ENCODE data around the gene DSE.

The DSE gene

GRCh38 chr6:116456927-116457326 is 86.2 kb downstream of the DSE start:
- H3K36me3 ChIP-seq (ENCODE audit: control insufficient read depth, insufficient read depth, low read length) = no peaks in the 10 kb centered on the region
- no peaks in the 10 kb centered on the region for H3K4me1 ChIP-seq (ENCODE audit: control insufficient read depth, insufficient read depth, low read length, poor library complexity, severe bottlenecking)
- no peak overlapping the region for H3K4me3 ChIP-seq (ENCODE audit: extremely low read depth, insufficient read depth, low read length, poor library complexity, severe bottlenecking)
- no peak overlapping the region for H3K27ac ChIP-seq (ENCODE audit: low read depth, low read length, severe bottlenecking)
- WGBS, 2 experiments (ENCODE audit: insufficient coverage in 2 of 2) = 80 to 100% methylated on average over 1 of the region's 2 CpGs
- H3K9me3 ChIP-seq (ENCODE audit: control insufficient read depth, low read length) = no peaks in the 10 kb centered on the region

GRCh38 chr6:116458264-116458663 is 87.5 kb downstream of the DSE start:
- Histone ChIP-seq H3K27ac (ENCODE audit: low read depth, low read length, severe bottlenecking) (no peak overlapping the region), H3K36me3 (ENCODE audit: control insufficient read depth, insufficient read depth, low read length) (no peaks in the 10 kb centered on the region), H3K9me3 (ENCODE audit: control insufficient read depth, low read length) (no peaks in the 10 kb centered on the region), H3K4me1 (ENCODE audit: control insufficient read depth, insufficient read depth, low read length, poor library complexity, severe bottlenecking) (no peaks in the 10 kb centered on the region), H3K4me3 (ENCODE audit: extremely low read depth, insufficient read depth, low read length, poor library complexity, severe bottlenecking) (no peak overlapping the region)
- WGBS, 2 experiments (ENCODE audit: insufficient coverage in 2 of 2) = 88 to 90% methylated on average over 6 to 8 of the region's 9 CpGs

DNA sequence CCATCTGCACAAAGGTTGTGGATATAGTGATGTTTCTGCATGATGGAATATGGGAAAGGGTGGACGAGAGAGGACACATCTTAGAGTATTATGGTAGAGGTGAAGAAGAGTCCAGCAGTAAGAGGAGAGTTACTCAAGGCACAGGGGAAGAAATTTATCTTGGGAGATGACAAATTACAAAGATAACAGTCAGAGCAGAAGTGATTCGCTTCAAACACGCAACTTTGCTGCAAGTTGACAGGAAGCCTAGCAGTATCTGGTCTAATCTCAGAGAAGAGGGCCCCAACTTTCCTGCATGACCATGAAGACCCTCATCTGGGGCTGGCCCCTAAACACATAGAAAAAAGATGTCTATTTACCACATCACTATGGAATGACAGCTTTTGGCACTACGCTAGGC is 89.2 kb downstream of the DSE start:
- no peak overlapping the region for H3K4me3 ChIP-seq (ENCODE audit: extremely low read depth, insufficient read depth, low read length, poor library complexity, severe bottlenecking)
- WGBS, 2 experiments (ENCODE audit: insufficient coverage in 2 of 2) = 88 to 90% methylated on average over 1 to 3 of the region's 4 CpGs
- no peaks in the 10 kb centered on the region for H3K36me3 ChIP-seq (ENCODE audit: control insufficient read depth, insufficient read depth, low read length)
- no peak overlapping the region for H3K27ac ChIP-seq (ENCODE audit: low read depth, low read length, severe bottlenecking)
- H3K4me1 ChIP-seq (ENCODE audit: control insufficient read depth, insufficient read depth, low read length, poor library complexity, severe bottlenecking) = no peaks in the 10 kb centered on the region
- H3K9me3 ChIP-seq (ENCODE audit: control insufficient read depth, low read length) = no peaks in the 10 kb centered on the region

GRCh38 chr6:116461331-116461931 is 90.7 kb downstream of the DSE start, which contains the start of gene CALHM6:
CALHM6 (plus strand) TSS chr6:116461375; CDS start chr6:116461930, 555 bp downstream.
- Histone ChIP-seq H3K4me1 (ENCODE audit: control insufficient read depth, insufficient read depth, low read length, poor library complexity, severe bottlenecking) (no peaks in the 10 kb centered on the region), H3K27ac (ENCODE audit: low read depth, low read length, severe bottlenecking) (no peak within 1 kb of the TSS), H3K4me3 (ENCODE audit: extremely low read depth, insufficient read depth, low read length, poor library complexity, severe bottlenecking) (peak within 1 kb of the TSS; percentile 32), H3K9me3 (ENCODE audit: control insufficient read depth, low read length) (no peaks in the 10 kb centered on the region), H3K36me3 (ENCODE audit: control insufficient read depth, insufficient read depth, low read length) (no peaks in the 10 kb centered on the region)
- 47 to 56% methylated on average over 11 to 13 of the region's 13 CpGs for WGBS, 2 experiments (ENCODE audit: insufficient coverage in 2 of 2)

- Histone ChIP-seq H3K27ac (ENCODE audit: low read depth, low read length, severe bottlenecking) (no peak overlapping the region), H3K4me1 (ENCODE audit: control insufficient read depth, insufficient read depth, low read length, poor library complexity, severe bottlenecking) (no peaks in the 10 kb centered on the region), H3K9me3 (ENCODE audit: control insufficient read depth, low read length) (no peaks in the 10 kb centered on the region), H3K36me3 (ENCODE audit: control insufficient read depth, insufficient read depth, low read length) (no peaks in the 10 kb centered on the region), H3K4me3 (ENCODE audit: extremely low read depth, insufficient read depth, low read length, poor library complexity, severe bottlenecking) (peak overlapping the region; percentile 32)
- WGBS, 2 experiments (ENCODE audit: insufficient coverage in 2 of 2) = 11 to 17% methylated on average over 53 to 73 of the region's 84 CpGs
Measured at GRCh38 chr6:116461932-116462885, 91.5 kb downstream of the DSE start.

- 96 to 100% methylated on average over 3 of the region's 4 CpGs for WGBS, 2 experiments (ENCODE audit: insufficient coverage in 2 of 2)
Measured at GRCh38 chr6:116463301-116463700, 92.6 kb downstream of the DSE start.

DNA sequence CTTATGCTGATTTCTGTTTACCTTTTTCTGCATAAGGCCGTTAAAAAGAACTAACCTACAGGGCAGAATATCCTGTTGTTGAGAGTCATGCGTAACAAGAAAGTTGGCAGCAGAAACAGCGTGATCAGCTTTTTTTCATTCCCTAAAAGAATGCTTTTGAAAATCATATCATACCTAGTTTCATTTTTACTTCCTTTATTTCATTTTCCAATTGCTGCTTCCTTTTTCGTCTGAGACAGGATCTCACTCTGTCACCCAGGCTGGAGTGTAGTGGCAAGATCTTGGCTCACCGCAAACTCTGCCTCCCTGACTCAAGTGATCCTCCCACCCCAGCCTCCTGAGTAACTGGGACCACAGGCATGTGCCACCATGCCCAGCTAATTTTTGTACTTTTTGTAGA is 94.5 kb downstream of the DSE start:
- H3K9me3 ChIP-seq (ENCODE audit: control insufficient read depth, low read length) = no peaks in the 10 kb centered on the region
- no peak overlapping the region for H3K27ac ChIP-seq (ENCODE audit: low read depth, low read length, severe bottlenecking)
- H3K4me1 ChIP-seq (ENCODE audit: control insufficient read depth, insufficient read depth, low read length, poor library complexity, severe bottlenecking) = no peaks in the 10 kb centered on the region
- WGBS, 2 experiments (ENCODE audit: insufficient coverage in 2 of 2) = 84 to 89% methylated on average over 5 of the region's 5 CpGs
- H3K4me3 ChIP-seq (ENCODE audit: extremely low read depth, insufficient read depth, low read length, poor library complexity, severe bottlenecking) = no peak overlapping the region
- no peaks in the 10 kb centered on the region for H3K36me3 ChIP-seq (ENCODE audit: control insufficient read depth, insufficient read depth, low read length)

More at GRCh38 chr6:116463301-116463700, 92.6 kb downstream of the DSE start:
- Histone ChIP-seq H3K27ac (ENCODE audit: low read depth, low read length, severe bottlenecking) (no peak overlapping the region), H3K4me1 (ENCODE audit: control insufficient read depth, insufficient read depth, low read length, poor library complexity, severe bottlenecking) (no peaks in the 10 kb centered on the region), H3K4me3 (ENCODE audit: extremely low read depth, insufficient read depth, low read length, poor library complexity, severe bottlenecking) (no peak overlapping the region), H3K36me3 (ENCODE audit: control insufficient read depth, insufficient read depth, low read length) (no peaks in the 10 kb centered on the region), H3K9me3 (ENCODE audit: control insufficient read depth, low read length) (no peaks in the 10 kb centered on the region)

- no peak overlapping the region for H3K4me3 ChIP-seq (ENCODE audit: extremely low read depth, insufficient read depth, low read length, poor library complexity, severe bottlenecking)
- H3K27ac ChIP-seq (ENCODE audit: low read depth, low read length, severe bottlenecking) = no peak overlapping the region
- WGBS, 2 experiments (ENCODE audit: insufficient coverage in 2 of 2) = 100% methylated on average over 1 of the region's 1 CpG
- no peaks in the 10 kb centered on the region for H3K4me1 ChIP-seq (ENCODE audit: control insufficient read depth, insufficient read depth, low read length, poor library complexity, severe bottlenecking)
- no peaks in the 10 kb centered on the region for H3K36me3 ChIP-seq (ENCODE audit: control insufficient read depth, insufficient read depth, low read length)
- H3K9me3 ChIP-seq (ENCODE audit: control insufficient read depth, low read length) = no peaks in the 10 kb centered on the region
Measured at GRCh38 chr6:116467096-116467495, 96.3 kb downstream of the DSE start.

GRCh38 chr6:116467514-116467913 is 96.8 kb downstream of the DSE start:
- no peak overlapping the region for H3K4me3 ChIP-seq (ENCODE audit: extremely low read depth, insufficient read depth, low read length, poor library complexity, severe bottlenecking)
- H3K9me3 ChIP-seq (ENCODE audit: control insufficient read depth, low read length) = no peaks in the 10 kb centered on the region
- H3K36me3 ChIP-seq (ENCODE audit: control insufficient read depth, insufficient read depth, low read length) = no peaks in the 10 kb centered on the region
- no peak overlapping the region for H3K27ac ChIP-seq (ENCODE audit: low read depth, low read length, severe bottlenecking)
- no peaks in the 10 kb centered on the region for H3K4me1 ChIP-seq (ENCODE audit: control insufficient read depth, insufficient read depth, low read length, poor library complexity, severe bottlenecking)

GRCh38 chr6:116468293-116468692 is 97.5 kb downstream of the DSE start:
- no CpG with 5 or more reads among the region's 1 CpG for WGBS, 2 experiments (ENCODE audit: insufficient coverage in 2 of 2)
- H3K9me3 ChIP-seq (ENCODE audit: control insufficient read depth, low read length) = no peaks in the 10 kb centered on the region

DNA sequence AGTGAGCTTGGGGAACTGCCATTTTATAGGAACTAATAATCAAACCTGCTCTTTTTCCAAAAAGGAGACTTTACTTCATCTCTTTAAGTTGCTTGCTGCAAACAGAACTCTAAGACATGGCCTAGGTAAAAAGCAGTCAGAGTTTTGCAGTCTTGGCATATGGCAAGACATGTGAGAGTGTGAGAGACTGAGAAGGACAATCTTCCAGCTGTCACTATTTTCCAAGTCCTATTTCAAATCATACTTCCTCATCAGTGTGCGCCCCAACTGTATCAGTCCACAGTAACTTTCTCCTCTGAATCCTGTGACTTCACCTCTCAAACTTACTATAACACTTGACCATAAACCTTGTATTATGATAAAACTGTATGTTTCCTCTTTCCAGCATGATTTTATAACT is 100.8 kb downstream of the DSE start:
- Histone ChIP-seq H3K4me1 (ENCODE audit: control insufficient read depth, insufficient read depth, low read length, poor library complexity, severe bottlenecking) (no peaks in the 10 kb centered on the region), H3K36me3 (ENCODE audit: control insufficient read depth, insufficient read depth, low read length) (no peaks in the 10 kb centered on the region), H3K4me3 (ENCODE audit: extremely low read depth, insufficient read depth, low read length, poor library complexity, severe bottlenecking) (no peak overlapping the region), H3K27ac (ENCODE audit: low read depth, low read length, severe bottlenecking) (no peak overlapping the region), H3K9me3 (ENCODE audit: control insufficient read depth, low read length) (no peaks in the 10 kb centered on the region)
- no CpG with 5 or more reads among the region's 1 CpG for WGBS, 2 experiments (ENCODE audit: insufficient coverage in 2 of 2)

More at GRCh38 chr6:116468293-116468692, 97.5 kb downstream of the DSE start:
- no peak overlapping the region for H3K27ac ChIP-seq (ENCODE audit: low read depth, low read length, severe bottlenecking)
- no peaks in the 10 kb centered on the region for H3K4me1 ChIP-seq (ENCODE audit: control insufficient read depth, insufficient read depth, low read length, poor library complexity, severe bottlenecking)
- no peaks in the 10 kb centered on the region for H3K36me3 ChIP-seq (ENCODE audit: control insufficient read depth, insufficient read depth, low read length)
- H3K4me3 ChIP-seq (ENCODE audit: extremely low read depth, insufficient read depth, low read length, poor library complexity, severe bottlenecking) = no peak overlapping the region

Measured in mesodermal cell (in vitro differentiated cells).